GM23248 (cell line): ENCODE measurements around the gene ZNF776.

Experiments
- EZH2 ChIP-seq: fragments of 200-600 bp; sonication (generic); IDR thresholded peaks from 2 replicates; pipeline ENCODE4 v1.6.1; 2018; ENCODE audit warnings: antibody characterized with exemption, mild to moderate bottlenecking; ENCODE audit not compliant: insufficient read depth, poor library complexity, severe bottlenecking
- EZH2phosphoT487 ChIP-seq: fragments of 200-600 bp; sonication (generic); IDR thresholded peaks from 2 replicates; pipeline ENCODE4 v1.6.1; 2018; ENCODE audit warnings: antibody characterized with exemption, moderate library complexity, mild to moderate bottlenecking, low read depth; ENCODE audit not compliant: insufficient read depth

DNA sequence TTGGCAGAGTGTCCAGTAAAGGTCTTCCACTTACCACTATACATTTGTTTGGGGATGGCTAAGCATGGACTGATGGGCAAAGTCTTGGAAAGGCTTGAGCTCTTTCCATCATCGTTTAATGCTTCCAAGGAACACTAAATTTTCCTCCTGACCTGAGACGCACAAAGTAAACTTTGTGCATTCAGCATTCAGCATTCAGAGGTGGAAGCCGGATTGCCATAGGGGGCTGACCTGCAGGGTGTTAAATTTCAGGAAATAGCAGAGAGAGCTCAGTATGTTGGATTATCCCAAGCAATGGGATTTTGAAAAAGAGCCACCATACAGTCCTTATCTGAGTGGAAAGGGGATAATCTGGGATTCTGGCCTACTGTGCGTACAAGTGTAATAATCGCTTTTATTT lies 54.1 kb downstream of the ZNF776 start:
- TF ChIP-seq EZH2: no peak
- TF ChIP-seq EZH2phosphoT487: no peak
